ENCODE measurements around the gene TUBGCP3.
A peak's percentile ranks its signal among the peaks of the same experiment; 100 is the strongest.

Gene TUBGCP3

DNA sequence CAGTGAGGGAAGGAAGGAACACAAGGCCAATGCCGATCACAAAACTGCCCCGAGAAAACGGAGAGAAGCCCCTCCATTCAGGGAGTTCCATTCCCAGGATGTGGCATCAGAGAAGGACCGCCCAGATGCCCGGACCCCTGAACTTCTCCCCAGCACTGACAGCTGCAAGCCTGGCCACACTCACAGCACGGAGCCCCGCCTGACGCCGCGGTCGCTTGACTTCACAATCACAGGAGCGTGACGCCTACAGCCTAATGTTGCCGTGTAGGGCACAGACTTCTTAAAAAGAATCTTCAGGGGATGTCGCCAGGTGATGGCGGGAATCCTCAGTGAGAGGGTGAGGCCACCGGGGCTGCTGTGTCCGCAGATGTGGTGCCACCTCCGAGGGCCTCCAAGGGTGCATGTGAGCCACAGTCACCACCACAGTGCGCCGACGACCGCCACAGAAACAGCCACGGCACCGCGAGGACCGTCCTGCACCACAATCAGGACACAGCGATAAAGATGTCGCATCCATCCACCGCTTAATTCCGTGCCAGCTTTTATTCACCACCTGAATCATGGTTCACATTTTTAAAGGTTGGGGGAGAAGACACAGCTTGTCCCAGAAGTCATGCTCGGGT, 134.6 kb downstream of the TUBGCP3 start:
- no peak for DNase-seq (ENCODE audit: low read depth)

DNA sequence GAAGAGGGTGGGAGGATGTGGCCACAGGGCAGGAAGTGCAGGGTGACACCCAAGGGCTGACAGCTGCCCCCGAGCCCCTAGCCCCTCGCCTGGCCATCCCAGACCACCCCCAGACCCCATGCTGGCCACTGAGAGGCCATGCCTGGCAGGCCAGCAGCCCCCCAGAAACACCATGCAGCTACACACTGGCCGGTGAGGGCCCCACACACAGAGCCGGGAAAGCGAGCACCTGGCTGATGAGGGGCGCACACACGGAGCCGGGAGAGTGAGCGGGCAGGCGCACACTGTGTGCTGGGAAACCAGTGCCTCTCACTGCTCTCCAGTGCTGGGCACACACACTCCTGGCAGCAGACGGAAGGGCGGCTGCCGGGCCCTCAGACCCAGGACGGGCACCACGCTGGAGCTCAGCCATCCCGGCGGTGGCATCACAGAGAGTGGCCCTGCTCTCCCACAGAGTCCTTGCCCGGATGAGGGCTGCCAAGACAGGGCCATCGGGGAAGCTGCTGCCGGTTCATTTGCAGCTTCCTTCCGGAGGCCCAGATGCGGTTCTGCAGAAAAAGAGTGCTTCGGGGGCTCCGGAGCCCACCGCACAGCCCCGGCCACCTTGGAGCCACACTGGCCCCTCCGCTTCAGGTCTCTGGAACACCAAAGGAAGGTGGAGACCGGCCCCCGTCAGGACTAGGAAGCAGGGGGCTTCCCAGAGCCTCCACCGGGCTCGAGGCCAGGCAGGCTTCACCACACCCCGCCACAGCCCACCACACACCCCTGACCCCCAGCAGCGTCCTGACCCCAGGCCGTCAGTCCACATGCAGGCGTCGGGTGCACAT, 135.4 kb downstream of the TUBGCP3 start:
- DNase-seq (ENCODE audit: low read depth) = no peak

DNA sequence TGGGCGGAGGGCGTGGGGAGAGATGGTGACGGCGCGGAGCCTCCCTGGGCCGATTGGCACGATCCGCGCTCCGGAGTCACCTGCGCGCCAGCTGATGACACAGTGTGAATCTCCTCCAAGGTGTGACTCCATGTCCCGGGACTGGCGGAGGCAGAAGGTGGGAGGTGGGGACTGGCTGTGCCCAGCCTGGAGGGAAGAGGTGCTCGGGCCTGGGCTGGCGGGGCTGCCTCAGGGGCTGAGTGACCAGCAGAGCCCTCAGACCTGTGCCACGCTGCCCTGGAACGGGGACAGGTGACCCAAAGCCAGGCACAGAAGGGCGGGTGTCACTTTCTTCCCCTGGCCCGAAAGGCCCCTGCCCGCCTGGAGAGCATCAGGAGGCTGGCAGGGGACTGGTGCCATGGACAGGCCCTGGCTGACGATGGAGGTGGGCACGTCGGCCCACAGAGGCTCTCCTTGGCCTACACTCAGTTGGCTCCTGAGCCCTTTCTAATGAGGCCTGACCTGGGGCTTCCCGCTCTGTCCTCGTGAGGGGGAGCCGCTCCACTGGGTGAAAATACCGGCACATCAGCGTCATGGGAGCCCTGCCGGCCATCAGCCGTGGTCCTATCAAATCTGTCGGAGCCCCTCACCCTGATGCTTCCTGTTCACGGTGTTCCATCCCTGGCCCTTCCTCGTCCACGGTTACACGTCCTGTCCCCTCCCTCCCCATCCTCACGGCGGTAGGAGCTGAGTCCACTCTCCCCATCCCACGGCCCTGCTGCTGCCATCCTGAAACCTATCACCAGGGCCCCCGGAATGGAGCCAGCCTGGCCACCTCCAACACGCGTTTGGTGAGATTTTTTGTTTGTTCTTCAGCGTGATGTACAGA, 136.2 kb downstream of the TUBGCP3 start:
- DNase-seq (ENCODE audit: low read depth) = no peak

DNA sequence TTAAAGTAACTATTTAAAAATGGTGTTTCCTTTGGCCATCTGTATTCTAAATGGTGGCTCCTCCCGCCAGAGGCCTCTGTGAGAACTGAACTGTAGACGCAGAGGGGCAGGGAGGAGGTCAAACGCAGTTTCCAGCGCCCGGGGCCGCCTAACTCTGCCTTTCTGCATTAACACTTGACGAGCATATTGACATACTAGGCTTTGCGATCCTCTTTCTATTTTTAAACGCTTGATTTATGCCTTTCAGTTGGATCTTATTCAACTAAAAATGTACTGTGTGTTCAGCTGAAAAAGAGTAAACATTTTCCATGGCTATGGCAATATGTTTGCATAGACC, 137.1 kb downstream of the TUBGCP3 start:
- no peak for DNase-seq (ENCODE audit: low read depth)

DNA sequence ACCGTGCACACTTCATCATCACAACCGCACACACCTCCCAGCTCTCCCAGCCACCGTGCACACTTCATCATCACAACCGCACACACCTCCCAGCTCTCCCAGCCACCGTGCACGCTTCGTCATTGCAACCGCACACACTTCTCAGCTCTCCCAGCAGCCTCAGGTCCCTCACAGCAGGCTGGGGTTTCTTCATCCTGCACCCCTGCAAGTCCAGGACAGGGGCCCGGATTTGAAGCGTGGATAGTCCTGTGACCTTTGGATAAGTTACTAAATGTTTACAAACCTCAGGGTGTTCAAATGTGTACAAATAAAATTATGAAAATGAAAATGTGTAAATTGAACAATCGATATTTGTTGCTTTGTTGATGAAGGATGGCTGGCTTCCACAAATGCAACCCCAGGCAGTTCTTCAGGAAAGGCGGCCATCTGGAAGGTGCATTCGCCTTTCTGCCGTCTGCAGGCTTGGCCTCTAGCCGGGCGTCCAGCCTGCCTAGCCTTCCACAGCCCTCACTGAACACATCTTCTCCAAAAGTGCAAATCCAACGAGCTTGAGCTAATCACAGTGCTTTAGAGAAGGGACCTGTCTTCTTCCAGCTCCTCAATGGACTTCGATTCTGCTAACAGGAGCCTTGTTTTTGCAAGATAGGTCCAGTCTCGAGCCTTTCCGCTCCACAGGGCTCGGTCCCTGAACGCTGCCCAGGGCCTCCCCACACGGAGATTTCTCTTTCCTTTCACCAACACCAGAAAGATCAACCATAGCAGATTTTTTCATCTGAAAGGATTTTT, 137.6 kb downstream of the TUBGCP3 start:
- DNase-seq (ENCODE audit: low read depth) = no peak

DNA sequence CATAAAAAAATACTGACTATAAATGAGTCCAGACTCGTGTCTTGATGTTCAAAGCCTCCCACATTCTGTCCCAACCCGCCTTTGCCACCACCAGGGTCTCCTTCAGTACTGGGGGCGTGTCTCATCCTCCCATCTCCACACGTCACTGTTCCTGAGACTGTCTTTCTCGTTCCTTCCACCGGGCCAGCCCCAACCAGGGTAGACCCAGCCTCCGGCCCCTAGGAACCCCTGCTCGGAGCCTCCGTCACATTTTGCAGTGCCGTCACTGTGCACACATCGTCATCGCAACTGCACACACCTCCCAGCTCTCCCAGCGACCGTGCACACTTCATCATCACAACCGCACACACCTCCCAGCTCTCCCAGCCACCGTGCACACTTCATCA, 138.4 kb downstream of the TUBGCP3 start:
- no peak for DNase-seq (ENCODE audit: low read depth)

- DNase-seq (ENCODE audit: low read depth) = no peak
Observed at GRCh38 chr13:112448621-112449544, 139.1 kb downstream of the TUBGCP3 start.

GRCh38 chr13:112447761-112448603, 140.0 kb downstream of the TUBGCP3 start:
- DNase-seq (ENCODE audit: low read depth) = no peak

GRCh38 chr13:112447306-112447705, 140.6 kb downstream of the TUBGCP3 start:
- DNase-seq (ENCODE audit: low read depth) = no peak

DNA sequence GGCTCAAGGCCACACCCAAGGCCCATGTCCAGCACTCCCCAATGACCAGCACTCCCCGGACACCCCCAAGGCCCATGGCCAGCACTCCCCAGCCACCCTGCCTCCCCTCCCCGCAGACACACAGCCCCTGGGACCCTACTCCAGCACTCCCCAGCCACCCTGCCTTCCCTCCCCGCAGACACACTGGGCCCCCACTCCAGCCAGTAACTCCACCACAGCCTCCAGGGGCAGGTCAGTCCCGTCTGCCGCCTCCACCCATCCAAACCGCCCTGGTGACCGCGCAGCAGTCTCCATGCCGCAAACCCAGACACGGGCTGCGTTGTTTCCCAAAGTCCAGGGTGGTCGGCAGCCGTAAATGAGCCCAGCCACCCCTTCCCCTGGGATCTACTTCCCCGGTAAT, 141.1 kb downstream of the TUBGCP3 start:
- no peak for DNase-seq (ENCODE audit: low read depth)

- DNase-seq (ENCODE audit: low read depth) = no peak
Observed at GRCh38 chr13:112446347-112446861, 141.5 kb downstream of the TUBGCP3 start.

- DNase-seq (ENCODE audit: low read depth) = no peak
Observed at GRCh38 chr13:112445411-112446271, 142.3 kb downstream of the TUBGCP3 start.

GRCh38 chr13:112444416-112445399, 143.2 kb downstream of the TUBGCP3 start:
- no peak for DNase-seq (ENCODE audit: low read depth)

DNA sequence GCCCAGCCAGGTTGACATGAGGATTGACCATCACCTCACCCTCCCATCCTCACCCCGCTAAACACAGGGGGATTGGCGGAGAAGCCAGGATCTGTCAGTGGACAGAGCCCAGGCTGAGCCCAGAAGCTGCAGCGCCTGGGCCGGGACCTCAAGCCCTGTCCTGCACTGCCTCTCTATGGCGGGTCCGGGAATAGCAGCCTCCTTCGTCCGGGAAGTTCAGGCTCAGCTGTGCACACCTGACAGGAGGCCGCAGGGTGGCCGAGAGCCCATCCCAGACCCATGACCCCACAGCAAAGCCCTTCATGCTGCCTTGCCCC, 144.0 kb downstream of the TUBGCP3 start:
- DNase-seq (ENCODE audit: low read depth) = peak; percentile 8

DNA sequence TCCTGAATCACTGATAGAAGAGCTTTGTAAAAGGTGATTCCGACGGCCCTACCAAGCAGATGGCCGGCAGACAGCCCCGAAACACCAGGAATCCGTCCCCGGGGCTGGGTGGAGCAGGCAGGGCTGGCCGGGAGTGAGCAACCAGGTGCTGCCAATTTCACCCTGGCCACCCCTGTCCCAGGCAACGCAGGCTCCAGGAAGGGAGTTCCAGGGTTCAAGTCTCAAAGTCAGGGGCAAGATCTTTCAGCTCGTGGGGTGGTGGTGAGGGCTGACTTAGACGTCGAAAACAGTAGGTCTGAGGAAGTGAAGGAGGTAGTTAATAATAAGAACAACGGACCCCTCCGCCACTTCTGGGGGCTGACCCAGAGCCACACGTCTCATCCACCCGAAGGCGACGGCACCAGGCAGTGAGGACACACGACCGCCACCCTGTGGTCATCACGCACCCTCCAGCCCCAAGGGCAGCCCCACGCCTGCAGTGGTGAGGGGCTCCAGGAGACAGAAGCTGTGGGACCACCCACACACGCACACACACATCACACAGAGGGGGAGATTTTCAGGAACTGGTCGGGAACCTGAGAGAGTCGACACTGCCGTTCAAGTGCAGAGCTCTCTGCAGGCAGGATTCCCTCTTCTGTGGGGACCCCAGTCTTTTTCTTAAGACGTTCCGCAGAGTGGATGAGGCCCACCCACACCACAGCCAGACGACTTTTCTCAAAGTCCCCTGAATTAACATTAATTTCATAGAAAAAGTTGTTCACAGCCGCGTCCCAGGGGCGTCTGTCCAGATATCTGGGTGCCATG, 144.6 kb downstream of the TUBGCP3 start:
- no peak for DNase-seq (ENCODE audit: low read depth)

GRCh38 chr13:112442483-112443090, 145.4 kb downstream of the TUBGCP3 start:
- no peak for DNase-seq (ENCODE audit: low read depth)
